ENCODE results near the gene RNF41. TPM values are rescaled to one million over a fixed set of nuclear protein-coding genes. Genes with fewer than 3 reads are reported as not detected.
A peak's percentile ranks its signal among the peaks of the same experiment; 100 is the strongest.

RNF41 gene
- total and polyA plus RNA-seq, 2 donors (not counting 3 experiments of a cell fraction or from before 2014, with no cell fraction given): 88.3 to 203 TPM

DNA sequence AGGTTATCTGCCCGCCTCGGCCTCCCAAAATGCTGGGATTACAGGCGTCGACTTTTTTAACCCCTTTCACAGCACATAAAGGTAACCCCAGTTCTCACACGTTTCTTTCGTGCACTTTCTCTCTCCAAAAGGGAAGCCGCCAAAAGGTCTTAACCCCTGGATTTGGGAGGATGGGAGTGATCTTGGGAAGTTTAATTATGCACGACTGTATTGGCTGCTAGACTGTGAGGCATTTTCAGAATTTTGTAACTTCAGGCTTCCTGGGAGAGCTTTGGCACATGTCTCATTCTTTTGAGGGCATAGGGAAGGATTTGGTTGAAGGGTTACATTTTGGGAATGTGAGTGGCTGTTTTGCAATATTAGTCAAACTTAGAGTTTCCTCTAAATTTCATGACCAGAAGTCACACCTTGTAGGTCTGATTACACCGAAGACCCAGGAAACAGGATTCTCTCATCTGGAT lies 31.0 kb downstream of the RNF41 start:
- Histone ChIP-seq H3K4me1 (ENCODE audit: control insufficient read depth, extremely low read depth, insufficient read depth, low read length) (peaks cover 20% of the 10 kb centered on the region), H3K9me1 (replicated peaks; ENCODE audit: control insufficient read depth, extremely low read depth, insufficient read depth, low read length) (no peaks in the 10 kb centered on the region), H3K27me3 (ENCODE audit: control insufficient read depth in 2 of 2, insufficient read depth in 2 of 2, low read length in 2 of 2) (no peaks in the 10 kb centered on the region), H3K4me3 (replicated peaks in 1 of 3; ENCODE audit: insufficient read depth in 1 of 3, low read depth in 1 of 3, low read length in 3 of 3) (peak overlapping the region in 1 of 3 experiments; percentile 53), H3K9me3 (replicated peaks; ENCODE audit: control insufficient read depth, insufficient read depth, low read length) (no peaks in the 10 kb centered on the region), H3K4me2 (ENCODE audit: insufficient read depth, low read length) (peak overlapping the region; percentile 70), H3K79me2 (ENCODE audit: control insufficient read depth, insufficient read depth, low read length) (peaks cover 28% of the 10 kb centered on the region), H4K20me1 (replicated peaks; ENCODE audit: control insufficient read depth, extremely low read depth, insufficient read depth, low read length) (no peaks in the 10 kb centered on the region), H3K27ac (ENCODE audit: insufficient read depth, low read depth, low read length) (no peak overlapping the region), H2AFZ (ENCODE audit: low read depth, low read length) (peak overlapping the region; percentile 63), H3K36me3 (ENCODE audit: control insufficient read depth in 2 of 2, extremely low read depth in 1 of 2, insufficient read depth in 2 of 2, low read length in 2 of 2) (peaks cover 3% of the 10 kb centered on the region in 2 experiments), H3K9ac (replicated peaks; ENCODE audit: extremely low read depth, insufficient read depth, low read length) (peak overlapping the region; percentile 6)
- POLR2A ChIA-PET: interaction anchor here (0.7 to 3.1 kb wide), 2 partner anchors 73 to 169 kb away, joined by 5 to 18 read pairs; partner anchors contain the start of genes RPL41, STAT2 and ZC3H10
- TF ChIP-seq JUN (IDR thresholded peaks at IDR 0.05; ENCODE audit: borderline replicate concordance, insufficient read depth, insufficient read length, low read depth): no peak
- no peak for TF ChIP-seq GATA2 (IDR thresholded peaks at IDR 0.05; ENCODE audit: insufficient read depth, insufficient read length, low read depth, low read length)
- no peak for TF ChIP-seq EZH2 (IDR thresholded peaks at IDR 0.05; ENCODE audit: borderline replicate concordance, low read depth, low read length, severe bottlenecking)
- no peak for TF ChIP-seq FOS (IDR thresholded peaks at IDR 0.05; ENCODE audit: borderline replicate concordance, insufficient read depth, low read length)
- TF ChIP-seq, protein P1, sequence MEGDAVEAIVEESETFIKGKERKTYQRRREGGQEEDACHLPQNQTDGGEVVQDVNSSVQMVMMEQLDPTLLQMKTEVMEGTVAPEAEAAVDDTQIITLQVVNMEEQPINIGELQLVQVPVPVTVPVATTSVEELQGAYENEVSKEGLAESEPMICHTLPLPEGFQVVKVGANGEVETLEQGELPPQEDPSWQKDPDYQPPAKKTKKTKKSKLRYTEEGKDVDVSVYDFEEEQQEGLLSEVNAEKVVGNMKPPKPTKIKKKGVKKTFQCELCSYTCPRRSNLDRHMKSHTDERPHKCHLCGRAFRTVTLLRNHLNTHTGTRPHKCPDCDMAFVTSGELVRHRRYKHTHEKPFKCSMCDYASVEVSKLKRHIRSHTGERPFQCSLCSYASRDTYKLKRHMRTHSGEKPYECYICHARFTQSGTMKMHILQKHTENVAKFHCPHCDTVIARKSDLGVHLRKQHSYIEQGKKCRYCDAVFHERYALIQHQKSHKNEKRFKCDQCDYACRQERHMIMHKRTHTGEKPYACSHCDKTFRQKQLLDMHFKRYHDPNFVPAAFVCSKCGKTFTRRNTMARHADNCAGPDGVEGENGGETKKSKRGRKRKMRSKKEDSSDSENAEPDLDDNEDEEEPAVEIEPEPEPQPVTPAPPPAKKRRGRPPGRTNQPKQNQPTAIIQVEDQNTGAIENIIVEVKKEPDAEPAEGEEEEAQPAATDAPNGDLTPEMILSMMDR (IDR thresholded peaks at IDR 0.05; ENCODE audit: extremely low read depth in 1 of 2, insufficient read depth in 1 of 2, low read depth in 1 of 2, low read length in 2 of 2): no peak
- no peak for TF ChIP-seq MYC (IDR thresholded peaks at IDR 0.05; ENCODE audit: low read depth, low read length)
- no peak for TF ChIP-seq POLR2AphosphoS5 (IDR thresholded peaks at IDR 0.05; ENCODE audit: insufficient read depth, low read depth, low read length)
- TF ChIP-seq, protein P2, sequence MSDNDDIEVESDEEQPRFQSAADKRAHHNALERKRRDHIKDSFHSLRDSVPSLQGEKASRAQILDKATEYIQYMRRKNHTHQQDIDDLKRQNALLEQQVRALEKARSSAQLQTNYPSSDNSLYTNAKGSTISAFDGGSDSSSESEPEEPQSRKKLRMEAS (IDR thresholded peaks at IDR 0.05; ENCODE audit: insufficient read depth, insufficient read length): no peak
- TF ChIP-seq POLR2A (IDR thresholded peaks at IDR 0.05; ENCODE audit: low read depth, low read length): no peak
- dilution Hi-C loops (cut with MboI; ENCODE audit: extremely low pct_ligation_motif_present, low sequenced_read_pairs) (no loop called here), intact Hi-C loops (cut with micrococcal nuclease) (no loop called here)
- CTCF ChIA-PET: interaction anchor here (1.6 to 4.4 kb wide), 8 partner anchors 14 to 107 kb away, joined by 4 to 236 read pairs (median 45); partner anchors contain the start of genes ANKRD52, ESYT1, RNF41 and RPL41
- FAIRE-seq: no peak
- BruUV-seq (replicated peaks): no TSS peak
- no peak for DNase-seq (ENCODE audit: low read depth, low spot score)

Measured in endothelial cell of umbilical vein (primary cell).